K562 (cell line): ENCODE results near the gene MPIG6B. TPM values are rescaled to one million over a fixed set of nuclear protein-coding genes. Genes with fewer than 3 reads are reported as not detected.
A peak's percentile ranks its signal among the peaks of the same experiment; 100 is the strongest.

ENCODE experiments used
- ATF3 ChIP-seq, 2 experiments: fragments of 450-650 bp in 1 of 2; sonication (generic) in 1 of 2; formaldehyde crosslinking in 1 of 2; IDR thresholded peaks in 1 of 2; conservative IDR thresholded peaks in 1 of 2; 2 replicates each; pipeline versions ENCODE4 v1.6.1 to v1.8.1; 2016 to 2023; ENCODE audit warnings: mild to moderate bottlenecking in 2 of 2, moderate library complexity in 2 of 2, inconsistent platforms in 1 of 2, missing genetic modification reagents in 1 of 2
- CHD2 ChIP-seq: IDR thresholded peaks from 2 replicates; pipeline ENCODE4 v1.6.1; 2011; ENCODE audit warnings: low read depth, low read length
- CREB3L1 ChIP-seq: fragments of 450-650 bp; IDR thresholded peaks from 2 replicates; pipeline ENCODE4 v1.6.1; 2014; ENCODE audit warnings: low read depth, mild to moderate bottlenecking, moderate library complexity, borderline replicate concordance
- CTCFL ChIP-seq: IDR thresholded peaks from 2 replicates; pipeline ENCODE4 v1.6.1; 2011; ENCODE audit warnings: borderline replicate concordance, low read depth, mild to moderate bottlenecking, moderate library complexity, low read length; ENCODE audit not compliant: insufficient read depth, poor library complexity, severe bottlenecking
- DPF2 ChIP-seq: fragments of 450-650 bp; IDR thresholded peaks from 2 replicates; pipeline ENCODE4 v1.6.1; 2016
- HLTF ChIP-seq: fragments of 450-650 bp; IDR thresholded peaks from 2 replicates; pipeline ENCODE4 v1.6.1; 2016
- HMGXB4 ChIP-seq: sonication (generic); formaldehyde crosslinking; IDR thresholded peaks from 2 replicates; pipeline ENCODE4 v1.8.1; 2023; ENCODE audit warnings: mild to moderate bottlenecking, missing genetic modification reagents
- IFI16 ChIP-seq: fragments of 250-450 bp; sonication (Bioruptor Pico); IDR thresholded peaks from 2 replicates; pipeline ENCODE4 v2.1.2; 2022; ENCODE audit warnings: mild to moderate bottlenecking, inconsistent platforms
- JUN ChIP-seq, 2 experiments: sonication (generic) in 1 of 2; formaldehyde crosslinking in 1 of 2; IDR thresholded peaks; 2 replicates each; pipeline versions ENCODE4 v1.6.1 to v1.8.0; 2012 to 2022; ENCODE audit warnings: borderline replicate concordance in 2 of 2, mild to moderate bottlenecking in 2 of 2, improper control_type of control experiment in 1 of 2, low read depth in 1 of 2, low read length in 1 of 2, missing genetic modification reagents in 1 of 2
- KDM5B ChIP-seq: fragments of 200-600 bp; sonication (generic); IDR thresholded peaks from 2 replicates; pipeline ENCODE4 v1.6.1; 2012; ENCODE audit warnings: low read depth, mild to moderate bottlenecking, moderate library complexity, low read length, control low read depth, inconsistent platforms; ENCODE audit not compliant: insufficient replicate concordance
- PBX2 ChIP-seq, 2 experiments: IDR thresholded peaks in 1 of 2; conservative IDR thresholded peaks in 1 of 2; 2 replicates each; pipeline ENCODE4 v1.6.1; 2016; ENCODE audit warnings: low read depth in 2 of 2, mild to moderate bottlenecking in 1 of 2, missing compliant biosample characterization in 1 of 2, missing genetic modification characterization in 1 of 2, moderate library complexity in 1 of 2
- POLR2B ChIP-seq: fragments of 450-650 bp; IDR thresholded peaks from 2 replicates; pipeline ENCODE4 v1.6.1; 2018; ENCODE audit warnings: low read depth; ENCODE audit not compliant: partially characterized antibody
- SAFB2 ChIP-seq: fragments of 200-400 bp; formaldehyde crosslinking; IDR thresholded peaks from 2 replicates; pipeline ENCODE4 v1.6.1; 2018; ENCODE audit warnings: borderline replicate concordance, low read length, low read depth, moderate library complexity; ENCODE audit not compliant: severe bottlenecking
- SMARCB1 ChIP-seq: IDR thresholded peaks from 2 replicates; pipeline ENCODE4 v1.6.1; 2011; ENCODE audit warnings: improper control_type of control experiment, low read depth; ENCODE audit not compliant: insufficient read length
- ZNF668 ChIP-seq: fragments of 250-450 bp; sonication (Bioruptor Pico); IDR thresholded peaks from 2 replicates; pipeline ENCODE4 v1.8.0; 2022; ENCODE audit warnings: mild to moderate bottlenecking, inconsistent platforms
- polyA plus RNA-seq, 8 experiments: library from polyadenylated mRNA; depleted of rRNA in 4 of 8; stranded (reverse) in 5 of 8; unstranded in 3 of 8; fragments of >200 nt; fragmentation: Nextera tagmentation in 2 of 8; fragmentation: Illumina TruSeq in 1 of 8; extraction: Ambion mirVana in 2 of 8; extraction: Trizol in 1 of 8; gene quantifications; 2 replicates each; pipeline versions ENCODE4 v1.2.1 to v1.2.3, GENCODE V29; 2011 to 2014; ENCODE audit warnings: inconsistent platforms in 1 of 8, missing spikeins in 1 of 8
- total RNA-seq, 7 experiments: library from RNA; depleted of rRNA in 6 of 7; stranded (reverse); fragments of >200 nt in 6 of 7; fragmentation: Illumina TruSeq in 2 of 7; extraction: Trizol in 2 of 7; gene quantifications; 2 replicates each; pipeline versions ENCODE4 v1.2.1 to v1.2.3, GENCODE V29; 2011 to 2021; ENCODE audit warnings: low replicate concordance in 1 of 7

Gene MPIG6B
- total and polyA plus RNA-seq, 9 of the 15 experiments (the other 6 are each of a cell fraction or from before 2014, with no cell fraction given): 0.11 to 1.2 (median 0.28) TPM; not detected in 1

GRCh38 chr6:31717499-31718222, 5.5 kb upstream of the MPIG6B start (continued):
- TF ChIP-seq ATF3 (IDR thresholded peaks at IDR 0.05) (no peak), ATF3 (CRISPR knock-in tag; conservative IDR thresholded peaks at IDR 0.05) (no peak; the same call in 1 of the 2 replicates), KDM5B (no peak), SMARCB1 (peak; percentile 59), HMGXB4 (CRISPR knock-in tag) (0 out of 2 replicates have a peak, but pooled peaks have one; percentile 37), CHD2 (0 out of 2 replicates have a peak, but pooled peaks have one; percentile 21), DPF2 (peak; percentile 56), JUN (IDR thresholded peaks at IDR 0.05; ENCODE audit: borderline replicate concordance, low read depth, low read length) (no peak), JUN (CRISPR knock-in tag; IDR thresholded peaks at IDR 0.05; ENCODE audit: borderline replicate concordance) (no peak), CTCFL (peak; percentile 92), SAFB2 (no peak), PBX2 (CRISPR knock-in tag; IDR thresholded peaks at IDR 0.05; ENCODE audit: low read depth) (no peak), PBX2 (tag; conservative IDR thresholded peaks at IDR 0.05; ENCODE audit: low read depth) (no peak), POLR2B (no peak), HLTF (no peak), ZNF668 (CRISPR knock-in tag) (0 out of 2 replicates have a peak, but pooled peaks have one; percentile 22), IFI16 (CRISPR knock-in tag) (no peak), CREB3L1 (no peak; the same call in 1 of the 2 replicates)
